SU-DHL-6 (cell line): ENCODE measurements around the gene BOC.

Source experiments
- H2AFZ ChIP-seq: fragments of 200-600 bp; sonication (generic); 2 replicates; pipeline ENCODE4 v1.6.1; 2014; ENCODE audit warnings: low read depth, mild to moderate bottlenecking, moderate library complexity, mixed read lengths, antibody characterized with exemption, low read length; ENCODE audit not compliant: severe bottlenecking
- H3F3A ChIP-seq: fragments of 200-600 bp; shearing (Covaris generic); 2 replicates; pipeline ENCODE4 v1.6.0; 2016; ENCODE audit warnings: antibody characterized with exemption, mild to moderate bottlenecking; ENCODE audit not compliant: insufficient read depth
- H3K27ac ChIP-seq: fragments of 200-600 bp; sonication (generic); 2 replicates; pipeline ENCODE4 v1.5.1; 2016; ENCODE audit warnings: low read depth, mild to moderate bottlenecking, low read length, moderate library complexity, mixed read lengths
- H3K27me3 ChIP-seq: fragments of 200-600 bp; sonication (generic), shearing (Covaris generic); 2 replicates; pipeline ENCODE4 v1.6.0; 2014; ENCODE audit warnings: mild to moderate bottlenecking, low read length
- H3K36me3 ChIP-seq: fragments of 200-600 bp; sonication (generic); 2 replicates; pipeline ENCODE4 v1.6.1; 2014; ENCODE audit warnings: mild to moderate bottlenecking, low read length, mixed read lengths
- H3K4me2 ChIP-seq: fragments of 300-600, 200-600 bp; shearing (Covaris generic), sonication (generic); 2 replicates; pipeline ENCODE4 v1.6.0; 2014; ENCODE audit warnings: low read length, low read depth, mild to moderate bottlenecking; ENCODE audit not compliant: poor library complexity, severe bottlenecking
- H3K4me3 ChIP-seq: fragments of 200-600 bp; sonication (generic); 2 replicates; pipeline ENCODE4 v1.5.1; 2014; ENCODE audit warnings: antibody characterized with exemption, low read length, mild to moderate bottlenecking, mixed read lengths; ENCODE audit not compliant: insufficient read depth, poor library complexity, severe bottlenecking
- H3K79me2 ChIP-seq: fragments of 200-600 bp; sonication (generic); 2 replicates; pipeline ENCODE4 v1.6.1; 2014; ENCODE audit warnings: mild to moderate bottlenecking, low read length, moderate library complexity; ENCODE audit not compliant: insufficient read depth
- H3K9ac ChIP-seq: fragments of 200-600 bp; sonication (generic); 2 replicates; pipeline ENCODE4 v1.7.0; 2014; ENCODE audit warnings: mild to moderate bottlenecking, low read length
- H3K9me2 ChIP-seq: fragments of 200-600 bp; sonication (generic); replicated peaks from 2 replicates; pipeline ENCODE4 v1.6.1; 2014; ENCODE audit warnings: low read length; ENCODE audit not compliant: insufficient read depth
- H3K9me3 ChIP-seq: fragments of 200-600 bp; sonication (generic); 2 replicates; pipeline ENCODE4 v1.6.1; 2014; ENCODE audit warnings: low read length, mixed read lengths; ENCODE audit not compliant: insufficient read depth
- H4K20me1 ChIP-seq: fragments of 200-600 bp; sonication (generic); 2 replicates; pipeline ENCODE4 v1.6.1; 2014; ENCODE audit warnings: low read depth, mild to moderate bottlenecking, antibody characterized with exemption, low read length, moderate library complexity, mixed read lengths
- CTCF ChIP-seq: fragments of 200-600 bp; sonication (generic); IDR thresholded peaks from one replicate; pipeline ENCODE4 v1.5.1; 2017; ENCODE audit warnings: antibody characterized with exemption, mild to moderate bottlenecking, low read length, moderate library complexity; ENCODE audit not compliant: insufficient read depth, poor library complexity, severe bottlenecking
- EZH2phosphoT487 ChIP-seq: fragments of 200-600 bp; sonication (generic), shearing (Covaris generic); conservative IDR thresholded peaks from 2 replicates; pipeline ENCODE4 v1.6.1; 2018; ENCODE audit warnings: mild to moderate bottlenecking, antibody characterized with exemption, low read length, moderate library complexity, mixed read lengths

Gene BOC

DNA sequence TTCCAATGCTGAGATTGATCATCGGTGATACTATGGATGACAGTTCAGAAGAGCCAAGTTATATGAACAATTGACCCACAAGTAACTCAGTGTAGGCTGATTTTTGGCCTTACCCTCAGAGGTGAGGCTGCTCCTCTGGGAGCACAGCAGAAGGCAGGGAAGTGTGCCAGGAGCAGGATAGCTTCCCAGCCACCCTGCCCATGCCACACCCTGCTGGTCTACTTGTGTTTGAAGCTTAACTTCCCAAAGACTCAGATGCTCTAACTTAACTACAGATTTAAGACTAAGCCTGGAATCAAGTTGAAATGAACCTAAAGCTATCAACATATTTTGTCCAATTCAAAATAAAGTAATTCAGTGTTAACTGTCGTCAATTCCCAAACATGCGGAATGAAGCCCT is 77.5 kb downstream of the BOC start:
- Histone ChIP-seq H3K36me3 (no peaks in the 10 kb centered on the region), H3K27ac (no peak overlapping the region), H3K27me3 (no peaks in the 10 kb centered on the region), H3F3A (no peaks in the 10 kb centered on the region), H3K4me3 (no peak overlapping the region), H2AFZ (no peak overlapping the region), H4K20me1 (no peaks in the 10 kb centered on the region), H3K9me3 (no peaks in the 10 kb centered on the region), H3K9me2 (no peaks in the 10 kb centered on the region), H3K4me2 (no peak overlapping the region), H3K79me2 (no peaks in the 10 kb centered on the region), H3K9ac (no peak overlapping the region)
- TF ChIP-seq EZH2phosphoT487 (no peak), CTCF (no peak)

DNA sequence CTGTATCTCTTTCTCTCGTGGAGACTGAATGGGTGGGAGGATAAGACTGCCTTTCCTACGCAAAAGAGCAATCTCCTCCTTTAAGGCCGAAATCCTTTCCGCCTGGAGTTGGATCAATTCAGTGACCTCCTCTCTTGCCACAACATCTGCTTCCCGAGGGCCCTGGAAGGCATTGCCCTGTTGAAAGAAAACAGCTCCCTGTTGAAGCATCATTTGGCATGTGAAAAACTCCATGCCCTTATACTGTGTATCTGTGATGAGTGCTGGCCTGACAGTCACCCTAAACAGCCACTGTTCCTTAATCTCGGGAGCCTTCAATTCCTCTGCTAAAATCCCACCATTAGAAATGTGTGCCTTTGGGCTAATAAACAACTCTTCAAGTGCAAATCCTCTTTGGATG is 80.2 kb downstream of the BOC start:
- Histone ChIP-seq H4K20me1 (no peaks in the 10 kb centered on the region), H3K4me2 (no peak overlapping the region), H3K79me2 (no peaks in the 10 kb centered on the region), H3K9me2 (no peaks in the 10 kb centered on the region), H3K36me3 (no peaks in the 10 kb centered on the region), H3K9me3 (no peaks in the 10 kb centered on the region), H3F3A (no peaks in the 10 kb centered on the region), H3K27ac (no peak overlapping the region), H3K4me3 (no peak overlapping the region), H2AFZ (no peak overlapping the region), H3K27me3 (no peaks in the 10 kb centered on the region), H3K9ac (no peak overlapping the region)
- TF ChIP-seq EZH2phosphoT487: no peak
- no peak for TF ChIP-seq CTCF

- H3K9me3 ChIP-seq: no peaks in the 10 kb centered on the region
- no peak overlapping the region for H3K4me3 ChIP-seq
- no peak overlapping the region for H3K27ac ChIP-seq
Measured at GRCh38 chr3:113292933-113293332, 81.6 kb downstream of the BOC start.

More at GRCh38 chr3:113292933-113293332, 81.6 kb downstream of the BOC start:
- TF ChIP-seq CTCF (no peak), EZH2phosphoT487 (no peak)
- H3K9ac ChIP-seq: no peak overlapping the region
- H2AFZ ChIP-seq: no peak overlapping the region
- no peaks in the 10 kb centered on the region for H3K79me2 ChIP-seq
- no peaks in the 10 kb centered on the region for H3K36me3 ChIP-seq
- no peaks in the 10 kb centered on the region for H3K27me3 ChIP-seq
- no peaks in the 10 kb centered on the region for H3F3A ChIP-seq
- no peak overlapping the region for H3K4me2 ChIP-seq
- H3K9me2 ChIP-seq: no peaks in the 10 kb centered on the region
- no peaks in the 10 kb centered on the region for H4K20me1 ChIP-seq
